Endothelial cell of umbilical vein (primary cell): ENCODE data around the gene RASSF9. TPM values are rescaled to one million over a fixed set of nuclear protein-coding genes. Genes with fewer than 3 reads are reported as not detected.

Experiments
- BruUV-seq: library from RNA; stranded (reverse); fragments of 400-500 nt; replicated peaks from 2 replicates; lab custom pipeline; 2021; lab: Mats Ljungman, UMichigan
- CTCF ChIA-PET: fragments of 300-600, 350-600 bp; sonication (Branson Sonifier 250); formaldehyde crosslinking; loops from one replicate; lab custom pipeline; 2021; ENCODE audit warnings: antibody characterized with exemption, inconsistent platforms; lab: Charles Lee
- POLR2A ChIA-PET: fragments of 300-600, 350-600 bp; sonication (Branson Sonifier 250); formaldehyde crosslinking; loops from one replicate; lab custom pipeline; 2021; ENCODE audit warnings: antibody characterized with exemption, inconsistent platforms; lab: Charles Lee
- DNase-seq: peaks from one replicate; pipeline ENCODE4 v3.0.0-alpha.2; 2011; ENCODE audit warnings: low read depth, low spot score
- FAIRE-seq: peaks from 2 replicates; lab custom pipeline; 2011; peaks lifted over from hg19 to GRCh38; lab: Jason Lieb, UNC
- H2AFZ ChIP-seq: 2 replicates; pipeline ENCODE4 v1.6.0; 2012; ENCODE audit warnings: low read depth, low read length, control low read depth, inconsistent platforms
- H3K27ac ChIP-seq: 2 replicates; pipeline ENCODE4 v1.5.1; 2011; ENCODE audit warnings: low read depth, mild to moderate bottlenecking, control low read depth, low read length, moderate library complexity; ENCODE audit not compliant: insufficient read depth
- H3K27me3 ChIP-seq, 2 experiments: 2 replicates each; pipeline versions ENCODE4 v1.6.0 to v1.6.1; 2011; ENCODE audit warnings: low read length in 2 of 2, mixed read lengths in 1 of 2; ENCODE audit not compliant: control insufficient read depth in 2 of 2, insufficient read depth in 2 of 2
- H3K36me3 ChIP-seq, 2 experiments: 2 replicates in 1 of 2; 3 replicates in 1 of 2; pipeline ENCODE4 v1.5.1; 2011; ENCODE audit warnings: low read length in 2 of 2, mild to moderate bottlenecking in 1 of 2, moderate library complexity in 1 of 2; ENCODE audit not compliant: control insufficient read depth in 2 of 2, insufficient read depth in 2 of 2; ENCODE audit errors: extremely low read depth in 1 of 2
- H3K4me1 ChIP-seq: 3 replicates; pipeline ENCODE4 v1.5.1; 2011; ENCODE audit warnings: mild to moderate bottlenecking, low read length; ENCODE audit not compliant: control insufficient read depth, insufficient read depth; ENCODE audit errors: extremely low read depth
- H3K4me2 ChIP-seq: 2 replicates; pipeline ENCODE4 v1.6.1; 2011; ENCODE audit warnings: low read length, control low read depth, mixed read lengths; ENCODE audit not compliant: insufficient read depth
- H3K4me3 ChIP-seq, 3 experiments: fragments of 200-600 bp in 1 of 3; sonication (generic), shearing (Covaris generic) in 1 of 3; replicated peaks in 1 of 3; 2 replicates each; pipeline ENCODE4 v1.5.1; 2011 to 2016; ENCODE audit warnings: control low read depth in 3 of 3, low read length in 3 of 3, mild to moderate bottlenecking in 2 of 3, inconsistent platforms in 1 of 3, low read depth in 1 of 3, moderate library complexity in 1 of 3; ENCODE audit not compliant: insufficient read depth in 1 of 3
- H3K79me2 ChIP-seq: 2 replicates; pipeline ENCODE4 v1.6.0; 2012; ENCODE audit warnings: low read length, inconsistent platforms; ENCODE audit not compliant: control insufficient read depth, insufficient read depth
- H3K9ac ChIP-seq: replicated peaks from 2 replicates; pipeline ENCODE3; 2011; ENCODE audit warnings: low read length, control low read depth; ENCODE audit not compliant: insufficient read depth; ENCODE audit errors: extremely low read depth
- H3K9me1 ChIP-seq: replicated peaks from 3 replicates; pipeline ENCODE4 v1.6.0; 2011; ENCODE audit warnings: mild to moderate bottlenecking, low read length; ENCODE audit not compliant: control insufficient read depth, insufficient read depth; ENCODE audit errors: extremely low read depth
- H3K9me3 ChIP-seq: replicated peaks from 2 replicates; pipeline ENCODE4 v1.5.1; 2012; ENCODE audit warnings: low read length, inconsistent platforms; ENCODE audit not compliant: control insufficient read depth, insufficient read depth
- H4K20me1 ChIP-seq: replicated peaks from 2 replicates; pipeline ENCODE3; 2011; ENCODE audit warnings: mild to moderate bottlenecking, low read length; ENCODE audit not compliant: control insufficient read depth, insufficient read depth; ENCODE audit errors: extremely low read depth
- EZH2 ChIP-seq: IDR thresholded peaks from 2 replicates; pipeline ENCODE4 v1.6.1; 2012; ENCODE audit warnings: borderline replicate concordance, low read depth, mild to moderate bottlenecking, moderate library complexity, low read length, inconsistent platforms; ENCODE audit not compliant: severe bottlenecking
- FOS ChIP-seq: IDR thresholded peaks from 2 replicates; pipeline ENCODE4 v1.6.1; 2011; ENCODE audit warnings: mild to moderate bottlenecking, low read length, moderate library complexity, borderline replicate concordance; ENCODE audit not compliant: insufficient read depth
- GATA2 ChIP-seq: IDR thresholded peaks from 2 replicates; pipeline ENCODE4 v1.7.0; 2011; ENCODE audit warnings: low read depth, mild to moderate bottlenecking, moderate library complexity, mixed read lengths, low read length; ENCODE audit not compliant: insufficient read length, insufficient read depth
- JUN ChIP-seq: IDR thresholded peaks from 2 replicates; pipeline ENCODE4 v1.6.1; 2011; ENCODE audit warnings: borderline replicate concordance, low read depth; ENCODE audit not compliant: insufficient read length, insufficient read depth
- MYC ChIP-seq: IDR thresholded peaks from one replicate; pipeline ENCODE4 v1.6.1; 2011; ENCODE audit warnings: mild to moderate bottlenecking, low read depth, low read length
- POLR2A ChIP-seq: IDR thresholded peaks from 2 replicates; pipeline ENCODE4 v1.6.1; 2012; ENCODE audit warnings: low read depth, mild to moderate bottlenecking, control low read depth, low read length
- POLR2AphosphoS5 ChIP-seq: IDR thresholded peaks from 2 replicates; pipeline ENCODE4 v1.6.1; 2012; ENCODE audit warnings: low read depth, mild to moderate bottlenecking, control low read depth, low read length, moderate library complexity; ENCODE audit not compliant: insufficient read depth
- dilution Hi-C: fragments of 300-500 bp; cut with MboI; formaldehyde crosslinking; loops from one replicate; pipeline ENCODE4 v1.15.0; 2019; ENCODE audit warnings: low sequenced_read_pairs; ENCODE audit not compliant: extremely low pct_ligation_motif_present
- intact Hi-C: fragments of 100-400 bp; cut with micrococcal nuclease; formaldehyde crosslinking; loops from one replicate; pipeline ENCODE4 v1.10.0; 2022
- polyA plus RNA-seq, 4 experiments: library from polyadenylated mRNA; depleted of rRNA in 3 of 4; stranded (reverse) in 3 of 4; unstranded in 1 of 4; fragments of >200 nt; gene quantifications; 2 replicates each; pipeline versions ENCODE4 v1.2.1 to v1.2.3, GENCODE V29; 2011 to 2012; ENCODE audit warnings: missing spikeins in 1 of 4
- total RNA-seq: library from RNA; stranded (reverse); gene quantifications from 2 replicates; pipeline ENCODE4 v1.2.3, GENCODE V29; 2021
- TF ChIP-seq, protein P1 (sequence below), 2 donors: IDR thresholded peaks; 1 replicate in 1 of 2; 2 replicates in 1 of 2; pipeline ENCODE4 v1.5.1; 2011; ENCODE audit warnings: low read length in 2 of 2, mild to moderate bottlenecking in 2 of 2, moderate library complexity in 2 of 2, control low read depth in 1 of 2, inconsistent platforms in 1 of 2, low read depth in 1 of 2; ENCODE audit not compliant: insufficient read depth in 1 of 2; ENCODE audit errors: extremely low read depth in 1 of 2
- TF ChIP-seq, protein P2 (sequence below): IDR thresholded peaks from 2 replicates; pipeline ENCODE4 v1.6.1; 2011; ENCODE audit not compliant: insufficient read depth, insufficient read length

The RASSF9 gene
- total and polyA plus RNA-seq, 2 donors (not counting 3 experiments of a cell fraction or from before 2014, with no cell fraction given) = 2.1 to 2.3 TPM

DNA sequence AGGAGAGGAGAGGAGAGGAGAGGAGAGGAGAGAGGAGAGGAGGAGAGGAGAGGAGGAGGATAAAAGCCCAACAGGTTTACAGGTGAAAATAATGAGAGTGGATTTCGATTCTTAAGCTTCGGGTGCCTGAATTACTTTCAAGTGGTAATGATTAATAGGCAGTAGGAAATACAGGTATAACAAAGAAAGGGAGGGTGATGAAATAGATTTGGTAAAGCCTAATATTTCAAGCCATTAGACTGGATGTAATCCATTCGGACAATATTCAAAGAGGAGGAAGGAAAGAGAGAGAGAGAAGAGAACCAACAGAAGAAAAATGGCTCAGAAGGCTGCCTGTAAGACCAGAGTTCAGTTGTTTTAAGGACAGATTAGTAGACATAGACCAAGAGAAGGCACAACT lies 76.6 kb downstream of the RASSF9 start:
- BruUV-seq = no TSS peak
- no peaks in the 10 kb centered on the region for H3K79me2 ChIP-seq
- FAIRE-seq (no peak), DNase-seq (no peak)
- H4K20me1 ChIP-seq = no peaks in the 10 kb centered on the region
- no peak overlapping the region for H3K9ac ChIP-seq
- dilution Hi-C loops = no loop called here
- H3K9me1 ChIP-seq = no peaks in the 10 kb centered on the region
- H3K4me2 ChIP-seq = no peak overlapping the region
- intact Hi-C loops = no loop called here
- no peaks in the 10 kb centered on the region for H3K9me3 ChIP-seq
- H3K4me3 ChIP-seq = no peak overlapping the region
- H3K36me3 ChIP-seq = no peaks in the 10 kb centered on the region
- H3K27me3 ChIP-seq = no peaks in the 10 kb centered on the region
- ChIA-PET CTCF (interaction anchor here (0.8 to 1.3 kb wide), 4 partner anchors 18 to 184 kb away, joined by 4 to 6 read pairs (median 4); no protein-coding TSS in a partner anchor), POLR2A (no interaction called here)
- no peak overlapping the region for H2AFZ ChIP-seq
- H3K27ac ChIP-seq = no peak overlapping the region
- TF ChIP-seq GATA2 (no peak), MYC (no peak), JUN (no peak), POLR2AphosphoS5 (no peak)
- TF ChIP-seq, protein P1, sequence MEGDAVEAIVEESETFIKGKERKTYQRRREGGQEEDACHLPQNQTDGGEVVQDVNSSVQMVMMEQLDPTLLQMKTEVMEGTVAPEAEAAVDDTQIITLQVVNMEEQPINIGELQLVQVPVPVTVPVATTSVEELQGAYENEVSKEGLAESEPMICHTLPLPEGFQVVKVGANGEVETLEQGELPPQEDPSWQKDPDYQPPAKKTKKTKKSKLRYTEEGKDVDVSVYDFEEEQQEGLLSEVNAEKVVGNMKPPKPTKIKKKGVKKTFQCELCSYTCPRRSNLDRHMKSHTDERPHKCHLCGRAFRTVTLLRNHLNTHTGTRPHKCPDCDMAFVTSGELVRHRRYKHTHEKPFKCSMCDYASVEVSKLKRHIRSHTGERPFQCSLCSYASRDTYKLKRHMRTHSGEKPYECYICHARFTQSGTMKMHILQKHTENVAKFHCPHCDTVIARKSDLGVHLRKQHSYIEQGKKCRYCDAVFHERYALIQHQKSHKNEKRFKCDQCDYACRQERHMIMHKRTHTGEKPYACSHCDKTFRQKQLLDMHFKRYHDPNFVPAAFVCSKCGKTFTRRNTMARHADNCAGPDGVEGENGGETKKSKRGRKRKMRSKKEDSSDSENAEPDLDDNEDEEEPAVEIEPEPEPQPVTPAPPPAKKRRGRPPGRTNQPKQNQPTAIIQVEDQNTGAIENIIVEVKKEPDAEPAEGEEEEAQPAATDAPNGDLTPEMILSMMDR (IDR thresholded peaks at IDR 0.05; ENCODE audit: extremely low read depth in 1 of 2, insufficient read depth in 1 of 2, low read depth in 1 of 2, low read length in 2 of 2) = no peak
- no peaks in the 10 kb centered on the region for H3K4me1 ChIP-seq

DNA sequence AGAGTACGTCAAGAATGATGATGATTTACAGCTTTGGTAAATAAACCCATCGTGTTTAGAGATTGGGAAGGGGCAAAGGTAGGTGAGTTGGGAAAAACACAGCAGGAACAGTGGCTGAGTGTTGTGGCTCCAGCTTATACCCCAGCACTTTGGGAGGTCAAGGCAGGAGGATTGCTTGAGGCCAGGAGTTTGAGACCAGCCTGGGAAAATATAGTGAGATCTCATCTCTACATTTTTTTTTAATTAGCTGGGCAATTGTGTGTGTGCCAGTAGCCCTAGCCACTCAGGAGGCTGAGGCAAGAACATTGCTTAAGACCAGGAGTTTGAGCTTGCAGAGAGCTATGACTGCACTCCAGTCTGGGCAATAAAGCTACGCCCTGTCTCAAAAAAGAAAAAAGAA lies 77.1 kb downstream of the RASSF9 start:
- Histone ChIP-seq H4K20me1 (no peaks in the 10 kb centered on the region), H3K27ac (no peak overlapping the region), H3K36me3 (no peaks in the 10 kb centered on the region), H3K9me3 (no peaks in the 10 kb centered on the region), H3K79me2 (no peaks in the 10 kb centered on the region), H3K27me3 (no peaks in the 10 kb centered on the region), H3K9me1 (no peaks in the 10 kb centered on the region), H3K9ac (no peak overlapping the region), H3K4me3 (no peak overlapping the region), H3K4me1 (no peaks in the 10 kb centered on the region), H3K4me2 (no peak overlapping the region), H2AFZ (no peak overlapping the region)
- ChIA-PET CTCF (interaction anchor here (1.0 to 1.3 kb wide), 3 partner anchors 17 to 183 kb away, joined by 4 to 6 read pairs (median 4); no protein-coding TSS in a partner anchor), POLR2A (no interaction called here)
- no TSS peak for BruUV-seq
- no peak for DNase-seq
- dilution Hi-C loops = no loop called here
- FAIRE-seq = no peak
- intact Hi-C loops = no loop called here
- TF ChIP-seq MYC (no peak), JUN (no peak), POLR2A (no peak), GATA2 (no peak), POLR2AphosphoS5 (no peak), FOS (no peak), EZH2 (no peak)
- TF ChIP-seq, protein P2, sequence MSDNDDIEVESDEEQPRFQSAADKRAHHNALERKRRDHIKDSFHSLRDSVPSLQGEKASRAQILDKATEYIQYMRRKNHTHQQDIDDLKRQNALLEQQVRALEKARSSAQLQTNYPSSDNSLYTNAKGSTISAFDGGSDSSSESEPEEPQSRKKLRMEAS = no peak
- TF ChIP-seq, protein P1 (IDR thresholded peaks at IDR 0.05; ENCODE audit: extremely low read depth in 1 of 2, insufficient read depth in 1 of 2, low read depth in 1 of 2, low read length in 2 of 2) = no peak
